ENCODE measurements around the gene CSAG1.
"Not testable (repeated sequence)": the region's sequence is repeated elsewhere in the genome, so short reads cannot be mapped to it uniquely, and the experiment has no call there.

Gene CSAG1

DNA sequence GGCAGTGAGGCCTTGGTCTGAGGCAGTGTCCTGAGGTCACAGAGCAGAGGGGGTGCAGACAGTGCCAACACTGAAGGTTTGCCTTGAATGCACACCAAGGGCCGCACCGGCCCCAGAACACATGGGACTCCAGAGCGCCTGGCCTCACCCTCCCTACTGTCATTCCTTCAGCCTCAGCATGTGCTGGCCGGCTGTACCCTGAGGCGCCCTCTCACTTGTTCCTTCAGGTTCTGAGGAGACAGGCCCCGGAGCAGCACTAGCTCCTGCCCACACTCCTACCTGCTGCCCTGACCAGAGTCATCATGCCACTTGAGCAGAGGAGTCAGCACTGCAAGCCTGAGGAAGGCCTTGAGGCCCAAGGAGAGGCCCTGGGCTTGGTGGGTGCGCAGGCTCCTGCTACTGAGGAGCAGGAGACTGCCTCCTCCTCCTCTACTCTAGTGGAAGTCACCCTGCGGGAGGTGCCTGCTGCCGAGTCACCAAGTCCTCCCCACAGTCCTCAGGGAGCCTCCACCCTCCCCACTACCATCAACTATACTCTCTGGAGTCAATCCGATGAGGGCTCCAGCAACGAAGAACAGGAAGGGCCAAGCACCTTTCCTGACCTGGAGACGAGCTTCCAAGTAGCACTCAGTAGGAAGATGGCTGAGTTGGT lies 2.5 kb upstream of the CSAG1 start:
- TF ChIP-seq, protein P1, sequence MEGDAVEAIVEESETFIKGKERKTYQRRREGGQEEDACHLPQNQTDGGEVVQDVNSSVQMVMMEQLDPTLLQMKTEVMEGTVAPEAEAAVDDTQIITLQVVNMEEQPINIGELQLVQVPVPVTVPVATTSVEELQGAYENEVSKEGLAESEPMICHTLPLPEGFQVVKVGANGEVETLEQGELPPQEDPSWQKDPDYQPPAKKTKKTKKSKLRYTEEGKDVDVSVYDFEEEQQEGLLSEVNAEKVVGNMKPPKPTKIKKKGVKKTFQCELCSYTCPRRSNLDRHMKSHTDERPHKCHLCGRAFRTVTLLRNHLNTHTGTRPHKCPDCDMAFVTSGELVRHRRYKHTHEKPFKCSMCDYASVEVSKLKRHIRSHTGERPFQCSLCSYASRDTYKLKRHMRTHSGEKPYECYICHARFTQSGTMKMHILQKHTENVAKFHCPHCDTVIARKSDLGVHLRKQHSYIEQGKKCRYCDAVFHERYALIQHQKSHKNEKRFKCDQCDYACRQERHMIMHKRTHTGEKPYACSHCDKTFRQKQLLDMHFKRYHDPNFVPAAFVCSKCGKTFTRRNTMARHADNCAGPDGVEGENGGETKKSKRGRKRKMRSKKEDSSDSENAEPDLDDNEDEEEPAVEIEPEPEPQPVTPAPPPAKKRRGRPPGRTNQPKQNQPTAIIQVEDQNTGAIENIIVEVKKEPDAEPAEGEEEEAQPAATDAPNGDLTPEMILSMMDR (IDR thresholded peaks at IDR 0.05; ENCODE audit: extremely low read depth, insufficient read depth, missing control alignments) = no peak
- no peak for DNase-seq (ENCODE audit: low spot score)
- in situ Hi-C loops (cut with MboI; ENCODE audit: low pct_unique_long_range_greater_than_20kb, low sequenced_read_pairs, unreplicated experiment) = no loop called here

DNA sequence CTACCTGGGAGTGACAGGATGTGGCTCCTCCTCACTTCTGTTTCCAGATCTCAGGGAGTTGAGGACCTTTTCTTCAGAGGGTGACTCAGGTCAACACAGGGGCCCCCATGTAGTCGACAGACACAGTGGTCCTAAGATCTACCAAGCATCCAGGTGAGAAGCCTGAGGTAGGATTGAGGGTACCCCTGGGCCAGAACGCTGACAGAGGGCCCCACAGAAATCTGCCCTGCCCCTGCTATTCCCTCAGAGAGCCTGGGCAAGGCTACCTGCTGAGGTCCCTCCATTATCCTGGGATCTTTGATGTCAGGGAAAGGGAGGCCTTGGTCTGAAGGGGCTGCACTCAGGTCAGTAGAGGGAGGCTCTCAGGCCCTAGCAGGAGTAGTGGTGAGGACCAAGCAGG lies 1.6 kb upstream of the CSAG1 start:
- DNase-seq (ENCODE audit: low spot score) = no peak
- in situ Hi-C loops (cut with MboI; ENCODE audit: low pct_unique_long_range_greater_than_20kb, low sequenced_read_pairs, unreplicated experiment) = no loop called here
- TF ChIP-seq, protein P1 (IDR thresholded peaks at IDR 0.05; ENCODE audit: extremely low read depth, insufficient read depth, missing control alignments) = no peak

DNA sequence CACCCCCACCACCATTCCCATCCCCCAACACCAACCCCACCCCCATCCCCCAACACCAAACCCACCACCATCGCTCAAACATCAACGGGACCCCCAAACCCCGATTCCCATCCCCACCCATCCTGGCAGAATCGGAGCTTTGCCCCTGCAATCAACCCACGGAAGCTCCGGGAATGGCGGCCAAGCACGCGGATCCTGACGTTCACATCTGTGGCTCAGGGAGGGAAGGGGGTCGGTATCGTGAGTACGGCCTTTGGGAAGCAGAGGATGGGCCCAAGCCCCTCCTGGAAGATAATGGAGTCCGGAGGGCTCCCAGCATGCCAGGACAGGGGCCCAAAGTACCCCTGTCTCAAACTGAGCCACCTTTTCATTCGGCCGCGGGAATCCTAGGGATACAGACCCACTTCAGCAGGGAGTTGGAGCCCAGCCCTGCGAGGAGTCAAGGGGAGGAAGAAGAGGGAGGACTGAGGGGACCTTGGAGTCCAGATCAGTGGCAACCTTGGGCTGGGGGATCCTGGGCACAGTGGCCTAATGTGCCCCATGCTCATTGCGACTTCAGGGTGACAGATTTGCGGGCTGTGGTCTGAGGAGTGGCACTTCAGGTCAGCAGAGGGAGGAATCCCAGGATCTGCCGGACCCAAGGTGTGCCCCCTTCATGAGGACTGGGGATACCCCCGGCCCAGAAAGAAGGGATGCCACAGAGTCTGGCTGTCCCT lies 780 bp upstream of the CSAG1 start:
- DNase-seq (ENCODE audit: low spot score); in situ Hi-C loops (cut with MboI; ENCODE audit: low pct_unique_long_range_greater_than_20kb, low sequenced_read_pairs, unreplicated experiment): not testable (repeated sequence)

DNA sequence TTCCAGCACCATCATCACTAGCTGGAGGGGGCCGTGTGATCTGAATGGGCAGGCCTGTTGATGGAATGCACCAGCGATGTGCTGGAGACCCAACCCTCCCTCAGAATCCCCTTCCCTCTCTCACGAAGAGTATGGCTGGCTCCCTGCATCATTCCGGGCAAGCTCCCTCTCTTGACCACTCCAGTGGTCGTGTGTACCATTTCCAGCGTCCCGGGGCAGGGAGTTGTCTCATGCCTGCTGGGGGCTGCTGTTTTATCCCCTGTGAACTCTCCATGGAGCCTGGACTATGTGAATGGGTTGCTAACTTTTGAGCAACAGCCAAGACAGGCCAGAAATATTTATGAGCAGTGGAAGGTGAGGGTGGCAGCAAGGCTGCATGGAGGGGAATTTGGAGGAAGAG lies 8.1 kb downstream of the CSAG1 start:
- DNase-seq (ENCODE audit: low spot score) = no peak
- in situ Hi-C loops (cut with MboI; ENCODE audit: low pct_unique_long_range_greater_than_20kb, low sequenced_read_pairs, unreplicated experiment) = no loop called here

DNA sequence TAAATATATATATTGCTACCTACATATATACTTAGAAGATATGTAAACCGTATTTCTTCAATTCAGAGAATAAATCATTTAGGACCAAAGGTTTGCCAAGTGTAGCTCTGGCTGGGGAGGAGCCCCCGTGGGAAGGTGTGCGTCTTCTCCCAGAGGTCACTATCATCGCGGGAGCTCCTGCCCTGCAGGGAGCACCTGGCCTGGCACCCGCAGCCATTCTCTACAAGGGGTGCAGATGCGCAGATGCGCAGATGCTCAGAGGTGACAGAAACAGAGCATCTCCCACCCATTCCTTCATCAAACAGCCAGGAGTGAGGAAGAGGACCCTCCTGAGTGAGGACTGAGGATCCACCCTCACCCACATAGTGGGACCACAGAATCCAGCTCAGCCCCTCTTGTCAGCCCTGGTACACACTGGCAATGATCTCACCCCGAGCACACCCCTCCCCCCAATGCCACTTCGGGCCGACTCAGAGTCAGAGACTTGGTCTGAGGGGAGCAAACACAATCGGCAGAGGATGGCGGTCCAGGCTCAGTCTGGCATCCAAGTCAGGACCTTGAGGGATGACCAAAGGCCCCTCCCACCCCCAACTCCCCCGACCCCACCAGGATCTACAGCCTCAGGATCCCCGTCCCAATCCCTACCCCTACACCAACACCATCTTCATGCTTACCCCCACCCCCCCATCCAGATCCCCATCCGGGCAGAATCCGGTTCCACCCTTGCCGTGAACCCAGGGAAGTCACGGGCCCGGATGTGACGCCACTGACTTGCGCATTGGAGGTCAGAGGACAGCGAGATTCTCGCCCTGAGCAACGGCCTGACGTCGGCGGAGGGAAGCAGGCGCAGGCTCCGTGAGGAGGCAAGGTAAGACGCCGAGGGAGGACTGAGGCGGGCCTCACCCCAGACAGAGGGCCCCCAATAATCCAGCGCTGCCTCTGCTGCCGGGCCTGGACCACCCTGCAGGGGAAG lies 19.4 kb downstream of the CSAG1 start, which contains the start of gene MAGEA2B:
Gene MAGEA2B, plus strand, starts transcription at position 814 of the 973 bp plus-strand sequence. CDS start 2,479 bp downstream, outside the sequence.
- in situ Hi-C loops (cut with MboI; ENCODE audit: low pct_unique_long_range_greater_than_20kb, low sequenced_read_pairs, unreplicated experiment) = not testable (repeated sequence)

More for the DNA sequence above, 8.1 kb downstream of the CSAG1 start:
- TF ChIP-seq, protein P1 (IDR thresholded peaks at IDR 0.05; ENCODE audit: extremely low read depth, insufficient read depth, missing control alignments) = no peak

DNA sequence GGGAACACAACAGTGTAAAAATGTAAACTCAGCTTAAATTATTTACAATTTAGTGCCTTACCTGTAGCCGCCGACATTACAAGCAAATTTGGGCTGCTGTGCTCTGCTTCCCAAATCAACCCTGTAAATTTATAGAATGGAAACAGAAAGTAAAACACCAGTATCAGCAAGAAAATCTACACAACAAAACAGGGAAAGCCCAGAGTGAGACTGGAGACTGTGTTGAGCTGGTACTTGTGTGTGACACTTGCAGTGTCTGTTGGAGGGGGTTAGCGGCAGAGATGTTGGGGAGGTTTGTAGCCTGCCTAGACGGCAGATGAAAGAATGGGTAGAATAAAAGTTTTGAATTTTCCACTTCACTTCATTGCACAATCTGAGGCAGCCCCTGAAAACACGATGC lies 20.3 kb downstream of the CSAG1 start:
- in situ Hi-C loops (cut with MboI; ENCODE audit: low pct_unique_long_range_greater_than_20kb, low sequenced_read_pairs, unreplicated experiment); DNase-seq (ENCODE audit: low spot score): not testable (repeated sequence)

More for the DNA sequence above, 19.4 kb downstream of the CSAG1 start, which contains the start of gene MAGEA2B:
- DNase-seq (ENCODE audit: low spot score) = not testable (repeated sequence)

DNA sequence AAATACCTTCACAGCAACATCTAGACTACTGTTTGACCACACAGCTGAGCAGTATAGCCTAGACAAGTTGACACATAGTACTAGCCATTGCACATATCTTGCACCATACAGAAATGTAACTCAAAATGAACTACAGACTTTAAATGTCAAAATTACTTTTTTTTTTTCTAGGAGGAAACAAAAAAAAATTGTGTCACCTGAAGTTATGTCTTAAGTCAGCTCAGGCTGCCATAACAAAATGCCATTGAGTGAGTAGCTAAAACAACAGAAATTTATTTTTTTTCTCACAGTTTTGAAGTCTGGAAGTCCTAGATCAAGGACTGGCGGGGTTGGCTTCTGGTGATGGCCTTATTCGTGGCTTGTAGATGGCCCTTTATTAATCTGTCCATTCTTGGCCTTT lies 24.3 kb downstream of the CSAG1 start, which contains the start of gene CSAG2:
Gene CSAG2, minus strand, starts transcription at position 101 of the 400 bp plus-strand sequence. CDS start 161 bp downstream, outside the sequence.
- DNase-seq (ENCODE audit: low spot score); in situ Hi-C loops (cut with MboI; ENCODE audit: low pct_unique_long_range_greater_than_20kb, low sequenced_read_pairs, unreplicated experiment): not testable (repeated sequence)

DNA sequence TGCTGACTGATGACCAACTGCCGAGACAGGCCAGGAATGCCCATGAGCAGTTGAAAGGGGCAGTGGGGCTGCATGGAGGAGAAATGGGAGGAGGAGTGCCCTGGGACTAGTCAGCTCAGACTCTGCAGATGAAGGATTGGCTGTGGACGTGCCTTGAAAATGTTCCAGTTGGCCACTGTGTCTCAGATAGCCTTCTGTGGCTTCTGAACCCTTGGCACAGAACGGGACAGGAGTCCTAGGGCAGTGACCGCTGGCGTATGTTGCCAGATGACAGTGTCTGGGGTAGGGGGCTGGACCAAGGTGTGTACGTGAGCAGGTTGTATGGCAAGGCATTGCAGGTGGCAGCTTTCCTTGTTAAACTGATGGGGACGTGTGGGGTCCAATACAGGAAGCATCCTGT lies 27.0 kb downstream of the CSAG1 start:
- in situ Hi-C loops (cut with MboI; ENCODE audit: low pct_unique_long_range_greater_than_20kb, low sequenced_read_pairs, unreplicated experiment); DNase-seq (ENCODE audit: low spot score): not testable (repeated sequence)

DNA sequence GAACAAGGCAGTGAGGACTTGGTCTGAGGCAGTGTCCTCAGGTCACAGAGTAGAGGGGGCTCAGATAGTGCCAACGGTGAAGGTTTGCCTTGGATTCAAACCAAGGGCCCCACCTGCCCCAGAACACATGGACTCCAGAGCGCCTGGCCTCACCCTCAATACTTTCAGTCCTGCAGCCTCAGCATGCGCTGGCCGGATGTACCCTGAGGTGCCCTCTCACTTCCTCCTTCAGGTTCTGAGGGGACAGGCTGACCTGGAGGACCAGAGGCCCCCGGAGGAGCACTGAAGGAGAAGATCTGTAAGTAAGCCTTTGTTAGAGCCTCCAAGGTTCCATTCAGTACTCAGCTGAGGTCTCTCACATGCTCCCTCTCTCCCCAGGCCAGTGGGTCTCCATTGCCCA lies 33.1 kb downstream of the CSAG1 start:
- in situ Hi-C loops (cut with MboI; ENCODE audit: low pct_unique_long_range_greater_than_20kb, low sequenced_read_pairs, unreplicated experiment); DNase-seq (ENCODE audit: low spot score): not testable (repeated sequence)

DNA sequence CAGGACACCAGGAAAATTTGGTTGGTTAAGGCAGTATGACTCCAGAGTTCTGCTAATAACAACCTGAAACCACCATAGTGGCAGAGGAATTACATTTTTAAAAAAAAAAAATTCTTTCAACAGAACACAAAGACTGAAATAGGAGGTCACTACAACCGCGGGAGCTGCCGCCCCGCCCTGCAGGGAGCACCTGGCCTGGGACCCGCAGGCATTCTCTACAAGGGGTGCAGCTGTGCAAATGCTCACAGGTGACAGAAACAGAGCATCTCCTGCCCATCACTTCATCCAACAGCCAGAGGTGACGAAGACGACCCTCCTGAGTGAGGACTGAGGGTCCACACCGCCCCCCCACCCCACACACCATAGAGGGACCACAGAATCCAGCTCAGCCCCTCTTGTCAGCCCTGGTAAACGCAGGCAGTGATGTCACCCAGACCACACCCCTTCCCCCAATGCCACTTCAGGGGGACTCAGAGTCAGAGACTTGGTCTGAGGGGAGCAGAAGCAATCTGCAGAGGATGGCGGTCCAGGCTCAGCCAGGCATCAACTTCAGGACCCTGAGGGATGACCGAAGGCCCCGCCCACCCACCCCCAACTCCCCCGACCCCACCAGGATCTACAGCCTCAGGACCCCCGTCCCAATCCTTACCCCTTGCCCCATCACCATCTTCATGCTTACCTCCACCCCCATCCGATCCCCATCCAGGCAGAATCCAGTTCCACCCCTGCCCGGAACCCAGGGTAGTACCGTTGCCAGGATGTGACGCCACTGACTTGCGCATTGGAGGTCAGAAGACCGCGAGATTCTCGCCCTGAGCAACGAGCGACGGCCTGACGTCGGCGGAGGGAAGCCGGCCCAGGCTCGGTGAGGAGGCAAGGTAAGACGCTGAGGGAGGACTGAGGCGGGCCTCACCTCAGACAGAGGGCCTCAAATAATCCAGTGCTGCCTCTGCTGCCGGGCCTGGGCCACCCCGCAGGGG lies 35.3 kb downstream of the CSAG1 start, which contains the start of gene MAGEA3:
Gene MAGEA3, plus strand, starts transcription at position 843 of the 980 bp plus-strand sequence. CDS start 2,039 bp downstream, outside the sequence.
- in situ Hi-C loops (cut with MboI; ENCODE audit: low pct_unique_long_range_greater_than_20kb, low sequenced_read_pairs, unreplicated experiment); DNase-seq (ENCODE audit: low spot score): not testable (repeated sequence)

DNA sequence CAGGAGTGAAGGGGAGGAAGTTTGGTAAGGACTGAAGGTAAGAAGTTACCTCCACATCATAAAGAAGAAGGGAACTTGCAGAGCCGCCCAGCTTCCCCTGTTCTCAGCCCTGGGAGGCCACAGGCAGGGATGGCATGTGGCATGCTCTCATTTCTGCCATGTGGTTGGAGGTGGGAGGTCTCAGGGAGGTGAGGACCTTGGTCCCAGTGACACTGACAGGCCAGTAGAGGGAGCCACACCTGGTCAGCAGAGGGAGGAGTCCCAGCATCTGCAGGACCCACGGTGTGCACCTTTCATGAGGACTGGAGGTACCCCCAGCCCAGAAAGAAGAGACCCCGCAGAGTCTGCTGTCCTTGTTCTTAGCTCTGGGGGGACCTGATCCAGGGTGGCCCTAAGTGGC lies 52.5 kb downstream of the CSAG1 start:
- DNase-seq (ENCODE audit: low spot score); in situ Hi-C loops (cut with MboI; ENCODE audit: low pct_unique_long_range_greater_than_20kb, low sequenced_read_pairs, unreplicated experiment): not testable (repeated sequence)

Data from GM13977 (cell line).